CD1c-positive myeloid dendritic cell (primary cell): ENCODE data around the gene FRMD4B.

ENCODE experiments used
- DNase-seq: peaks from one replicate; pipeline ENCODE4 v3.0.0-alpha.2; 2016; ENCODE audit errors: extremely low spot score

The FRMD4B gene

GRCh38 chr3:69364354-69364753 lies 21.5 kb downstream of the FRMD4B start:
- no peak for DNase-seq

- DNase-seq, result no peak
These were observed 25.2 kb downstream of the FRMD4B start for GRCh38 chr3:69360690-69361089.

- no peak for DNase-seq
These were observed 26.0 kb downstream of the FRMD4B start for GRCh38 chr3:69359916-69360315.

GRCh38 chr3:69359339-69359893 lies 26.5 kb downstream of the FRMD4B start:
- no peak for DNase-seq

- no peak for DNase-seq
These were observed 28.7 kb downstream of the FRMD4B start for GRCh38 chr3:69357196-69357595.

GRCh38 chr3:69354948-69355347 lies 30.9 kb downstream of the FRMD4B start:
- DNase-seq, result no peak

GRCh38 chr3:69353503-69353902 lies 32.4 kb downstream of the FRMD4B start:
- peak; percentile 92 for DNase-seq

- DNase-seq, result no peak
These were observed 32.8 kb downstream of the FRMD4B start for GRCh38 chr3:69353088-69353478.

- DNase-seq, result peak; percentile 43
These were observed 33.4 kb downstream of the FRMD4B start for GRCh38 chr3:69352305-69353087.

- no peak for DNase-seq
These were observed 42.0 kb downstream of the FRMD4B start for GRCh38 chr3:69343875-69344274.

GRCh38 chr3:69342074-69342473 lies 43.8 kb downstream of the FRMD4B start:
- DNase-seq, result no peak

GRCh38 chr3:69339760-69340159 lies 46.1 kb downstream of the FRMD4B start:
- peak; percentile 85 for DNase-seq

GRCh38 chr3:69338911-69339310 lies 47.0 kb downstream of the FRMD4B start:
- DNase-seq, result peak; percentile 56

- DNase-seq, result no peak
These were observed 53.0 kb downstream of the FRMD4B start for GRCh38 chr3:69332934-69333333.

GRCh38 chr3:69330891-69331400 lies 54.9 kb downstream of the FRMD4B start:
- DNase-seq, result peak; percentile 96

GRCh38 chr3:69329892-69330291 lies 56.0 kb downstream of the FRMD4B start:
- peak; percentile 58 for DNase-seq

- DNase-seq, result no peak
These were observed 57.0 kb downstream of the FRMD4B start for GRCh38 chr3:69328963-69329302.

GRCh38 chr3:69328103-69328962 lies 57.6 kb downstream of the FRMD4B start:
- DNase-seq, result peak; percentile 88

GRCh38 chr3:69326855-69327300 lies 59.0 kb downstream of the FRMD4B start:
- DNase-seq, result peak; percentile 91

GRCh38 chr3:69325151-69325550 lies 60.7 kb downstream of the FRMD4B start:
- no peak for DNase-seq

- DNase-seq, result peak; percentile 80
These were observed 61.4 kb downstream of the FRMD4B start for GRCh38 chr3:69324362-69325025.

GRCh38 chr3:69323941-69324340 lies 61.9 kb downstream of the FRMD4B start:
- DNase-seq, result no peak
